ENCODE measurements around the gene TYMP.

The TYMP gene

DNA sequence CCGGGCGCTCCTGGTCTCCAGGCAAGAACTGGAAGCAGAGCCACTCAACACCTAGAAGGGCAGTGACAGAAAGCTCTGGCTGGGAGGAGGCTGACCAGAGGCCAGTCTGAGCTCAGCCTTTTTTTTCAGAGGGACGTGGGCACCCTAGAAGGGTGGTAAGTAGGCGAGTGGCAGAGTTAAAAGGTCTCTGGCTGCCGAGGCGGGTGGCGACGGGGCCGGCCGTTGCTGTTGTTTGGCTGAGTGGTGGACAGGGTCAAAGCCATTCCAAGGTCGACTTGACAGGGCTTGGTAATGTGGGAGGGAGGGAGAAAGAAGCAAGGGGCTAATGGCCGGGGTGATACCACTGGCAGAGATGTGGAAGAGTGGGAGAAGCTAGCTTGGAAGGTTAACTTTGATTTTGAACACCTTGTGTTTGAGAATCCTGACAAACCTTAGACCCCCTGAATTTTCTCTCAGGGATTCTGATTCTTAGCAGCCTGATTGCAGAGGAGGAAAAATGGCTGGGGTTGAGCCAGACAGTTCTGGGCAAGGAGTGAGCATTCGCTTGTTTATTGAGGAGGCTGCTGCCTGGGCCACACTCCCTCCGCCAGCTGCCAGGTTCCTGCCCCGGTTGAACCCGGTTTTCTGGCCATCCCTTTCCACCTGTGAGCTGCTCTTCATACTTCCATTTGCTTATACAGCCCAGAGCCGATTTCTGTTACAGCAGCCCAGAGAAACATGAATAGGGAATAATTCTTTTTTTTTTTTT, 33.8 kb upstream of the TYMP start:
- DNase-seq (ENCODE audit: low spot score), result peak; percentile 22
- in situ Hi-C loops (cut with MboI; ENCODE audit: low sequenced_read_pairs, unreplicated experiment), result no loop called here
- TF ChIP-seq, protein P1, sequence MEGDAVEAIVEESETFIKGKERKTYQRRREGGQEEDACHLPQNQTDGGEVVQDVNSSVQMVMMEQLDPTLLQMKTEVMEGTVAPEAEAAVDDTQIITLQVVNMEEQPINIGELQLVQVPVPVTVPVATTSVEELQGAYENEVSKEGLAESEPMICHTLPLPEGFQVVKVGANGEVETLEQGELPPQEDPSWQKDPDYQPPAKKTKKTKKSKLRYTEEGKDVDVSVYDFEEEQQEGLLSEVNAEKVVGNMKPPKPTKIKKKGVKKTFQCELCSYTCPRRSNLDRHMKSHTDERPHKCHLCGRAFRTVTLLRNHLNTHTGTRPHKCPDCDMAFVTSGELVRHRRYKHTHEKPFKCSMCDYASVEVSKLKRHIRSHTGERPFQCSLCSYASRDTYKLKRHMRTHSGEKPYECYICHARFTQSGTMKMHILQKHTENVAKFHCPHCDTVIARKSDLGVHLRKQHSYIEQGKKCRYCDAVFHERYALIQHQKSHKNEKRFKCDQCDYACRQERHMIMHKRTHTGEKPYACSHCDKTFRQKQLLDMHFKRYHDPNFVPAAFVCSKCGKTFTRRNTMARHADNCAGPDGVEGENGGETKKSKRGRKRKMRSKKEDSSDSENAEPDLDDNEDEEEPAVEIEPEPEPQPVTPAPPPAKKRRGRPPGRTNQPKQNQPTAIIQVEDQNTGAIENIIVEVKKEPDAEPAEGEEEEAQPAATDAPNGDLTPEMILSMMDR (IDR thresholded peaks at IDR 0.05; ENCODE audit: borderline replicate concordance, control extremely low read depth, extremely low read depth, insufficient read depth, missing control alignments), result no peak

DNA sequence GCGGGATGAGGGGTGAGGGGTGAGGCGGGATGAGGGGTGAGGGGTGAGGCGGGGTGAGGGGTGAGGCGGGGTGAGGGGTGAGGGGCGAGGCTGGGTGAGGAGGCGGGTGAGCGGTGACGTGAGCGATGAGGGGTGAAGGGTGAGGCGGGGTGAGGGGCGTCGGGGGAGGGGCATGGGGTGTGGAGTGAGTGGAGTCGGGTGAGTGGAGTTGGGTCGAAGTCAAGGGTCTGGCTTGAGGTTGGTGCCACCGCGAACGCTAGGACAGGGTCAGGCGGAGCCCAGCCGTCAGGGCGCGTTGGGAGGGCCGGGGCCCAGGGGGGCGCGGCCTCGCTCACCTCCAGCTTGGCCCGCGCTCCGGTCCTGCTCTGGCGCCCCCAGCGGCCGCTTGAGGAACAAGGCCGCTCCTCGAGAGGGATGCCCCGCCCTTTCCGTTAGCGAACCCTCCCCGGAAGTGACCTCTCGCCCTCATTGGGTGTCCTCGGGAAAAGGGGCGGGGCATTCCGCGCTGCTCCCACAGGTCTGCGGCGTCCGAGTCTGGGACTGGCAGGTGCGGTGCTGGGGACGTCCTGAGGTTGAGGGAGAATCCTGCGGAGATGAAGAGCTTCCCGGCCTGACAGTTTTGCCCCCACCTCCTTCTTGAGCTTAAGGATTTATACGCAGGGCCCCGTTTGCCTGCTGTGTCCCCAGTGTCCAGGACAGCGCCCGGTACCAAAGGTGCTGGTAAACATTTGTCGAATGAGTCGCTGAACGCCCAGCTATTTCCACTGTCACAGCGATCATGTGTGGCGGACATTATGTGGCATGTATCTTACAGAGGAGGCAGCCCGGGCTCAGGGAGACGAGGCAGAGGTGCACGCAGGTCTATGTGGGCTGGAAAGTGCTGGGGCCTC, 33.0 kb upstream of the TYMP start, which contains the start of gene SYCE3:
SYCE3 (minus strand) TSS at position 397 of the 890 bp plus-strand sequence. CDS start 6,514 bp downstream, outside the sequence.
- DNase-seq (ENCODE audit: low spot score), result peak; percentile 98
- in situ Hi-C loops (cut with MboI; ENCODE audit: low sequenced_read_pairs, unreplicated experiment), result no loop called here
- TF ChIP-seq, protein P1 (IDR thresholded peaks at IDR 0.05; ENCODE audit: borderline replicate concordance, control extremely low read depth, extremely low read depth, insufficient read depth, missing control alignments), result peak; percentile 91

DNA sequence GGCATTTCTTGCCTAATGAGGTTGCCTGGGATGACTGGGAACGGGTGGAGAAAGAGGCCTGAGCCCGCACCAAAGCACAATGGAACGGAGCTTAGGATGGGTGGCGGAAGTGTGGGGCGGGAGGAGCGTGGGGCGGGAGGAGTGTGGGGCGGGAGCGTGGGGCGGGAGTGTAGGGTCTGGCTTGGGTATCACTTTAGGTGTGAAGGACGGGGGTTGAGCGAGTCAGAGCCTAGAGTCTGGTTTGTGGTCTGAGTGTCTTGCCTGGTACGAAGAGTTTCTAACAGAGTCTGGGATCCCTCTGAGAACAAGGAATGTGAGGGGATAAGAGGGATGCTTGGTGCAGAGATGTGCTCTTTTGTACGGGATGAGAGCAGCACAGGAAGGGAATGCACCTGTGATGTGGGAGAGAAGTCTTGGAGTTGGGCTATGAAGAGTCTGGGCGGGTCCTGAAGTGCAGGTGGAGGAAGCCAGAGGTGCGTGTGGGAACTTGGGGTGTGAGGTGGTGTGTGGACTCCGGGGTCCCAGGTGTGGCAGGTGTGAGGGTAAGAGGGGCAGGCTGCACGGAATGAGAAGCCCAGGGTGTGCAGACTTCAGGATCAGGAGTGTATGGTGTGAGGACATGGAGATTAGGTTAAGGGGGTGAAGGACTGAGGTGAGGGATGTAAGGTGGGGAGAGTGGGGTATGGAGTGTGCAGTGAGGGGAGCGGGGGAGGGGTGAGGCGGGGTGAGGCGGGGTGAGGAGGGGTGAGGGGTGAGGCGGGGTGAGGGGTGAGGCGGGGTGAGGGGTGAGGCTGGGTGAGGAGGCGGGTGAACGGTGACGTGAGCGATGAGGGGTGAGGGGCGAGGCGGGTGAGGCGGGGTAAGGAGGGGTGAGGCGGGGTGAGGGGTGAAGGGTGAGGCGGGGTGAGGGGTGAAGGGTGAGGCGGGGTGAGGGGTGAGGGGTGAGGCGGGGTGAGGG, 31.9 kb upstream of the TYMP start:
- in situ Hi-C loops (cut with MboI; ENCODE audit: low sequenced_read_pairs, unreplicated experiment), result no loop called here
- TF ChIP-seq, protein P1 (IDR thresholded peaks at IDR 0.05; ENCODE audit: borderline replicate concordance, control extremely low read depth, extremely low read depth, insufficient read depth, missing control alignments), result no peak

DNA sequence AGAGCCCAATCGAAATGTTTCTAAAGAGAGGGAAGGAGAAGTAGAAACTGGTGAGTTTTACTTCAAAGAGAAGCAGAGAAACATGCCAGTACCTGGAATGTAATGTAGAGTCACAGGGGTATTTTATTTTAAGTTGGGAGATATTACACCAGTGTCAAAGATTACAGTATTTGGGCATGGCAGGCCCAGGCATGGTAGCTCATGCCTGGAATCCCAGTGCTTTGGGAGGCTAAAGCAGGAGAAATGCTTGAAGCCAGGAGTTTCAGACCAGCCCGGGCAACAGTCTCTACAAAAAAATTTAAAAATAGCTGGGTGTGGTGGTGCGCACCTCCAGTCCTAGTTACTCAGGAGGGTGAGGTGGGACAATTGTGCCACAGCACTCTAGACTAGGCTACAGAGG, 30.2 kb upstream of the TYMP start:
- in situ Hi-C loops (cut with MboI; ENCODE audit: low sequenced_read_pairs, unreplicated experiment), result no loop called here
- TF ChIP-seq, protein P1 (IDR thresholded peaks at IDR 0.05; ENCODE audit: borderline replicate concordance, control extremely low read depth, extremely low read depth, insufficient read depth, missing control alignments), result no peak
- no peak for DNase-seq (ENCODE audit: low spot score)

More for the DNA sequence above, 31.9 kb upstream of the TYMP start:
- no peak for DNase-seq (ENCODE audit: low spot score)

DNA sequence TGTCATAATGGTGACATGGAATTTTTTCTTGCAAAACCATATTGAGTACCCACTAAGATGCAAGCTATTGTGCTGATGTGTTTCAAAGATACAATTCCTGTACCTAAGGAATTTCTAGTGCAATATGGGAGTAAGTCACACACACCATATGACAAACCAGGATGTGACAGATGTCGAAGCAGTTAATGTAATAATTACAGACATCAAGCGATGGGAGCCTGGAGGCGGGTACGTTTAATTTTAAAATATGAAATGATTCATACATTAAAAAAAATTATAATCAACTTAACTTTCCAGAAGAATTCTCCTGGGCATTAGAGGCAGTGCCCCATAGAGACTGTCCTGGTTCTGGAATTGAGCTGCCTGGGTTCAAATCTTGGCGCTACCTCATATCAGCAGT, 26.9 kb upstream of the TYMP start:
- in situ Hi-C loops (cut with MboI; ENCODE audit: low sequenced_read_pairs, unreplicated experiment), result no loop called here
- no peak for DNase-seq (ENCODE audit: low spot score)
- TF ChIP-seq, protein P1 (IDR thresholded peaks at IDR 0.05; ENCODE audit: borderline replicate concordance, control extremely low read depth, extremely low read depth, insufficient read depth, missing control alignments), result no peak

DNA sequence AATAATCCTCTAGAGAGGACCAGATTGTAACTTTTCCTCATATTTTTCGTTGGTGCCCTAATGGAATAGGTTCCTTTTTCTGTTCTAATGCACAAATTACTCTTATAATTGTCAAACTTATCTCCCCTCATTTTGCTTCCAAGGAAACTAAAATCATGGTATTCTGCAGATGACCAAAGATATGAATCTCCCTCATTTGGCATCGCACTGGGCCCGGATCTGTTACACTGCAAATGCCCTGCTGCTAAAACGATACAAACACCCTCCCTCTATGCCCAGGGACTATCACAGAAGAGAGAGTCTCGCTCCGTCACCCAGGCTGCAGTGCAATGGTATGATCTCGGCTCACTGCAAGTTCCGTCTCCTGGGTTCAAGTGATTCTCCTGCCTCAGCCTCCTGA, 23.5 kb upstream of the TYMP start:
- in situ Hi-C loops (cut with MboI; ENCODE audit: low sequenced_read_pairs, unreplicated experiment), result no loop called here
- TF ChIP-seq, protein P1 (IDR thresholded peaks at IDR 0.05; ENCODE audit: borderline replicate concordance, control extremely low read depth, extremely low read depth, insufficient read depth, missing control alignments), result no peak
- no peak for DNase-seq (ENCODE audit: low spot score)

All from GM13976 (cell line).